Activated T-helper 17 cell treated with anti-CD3 and anti-CD28 coated beads, Interleukin-2, amount 50 U/mL, for 72 hours (primary cell): Measurements from ENCODE around the gene NOC3L. TPM values are rescaled to one million over a fixed set of nuclear protein-coding genes. Genes with fewer than 3 reads are reported as not detected.
"Not testable (repeated sequence)": the region's sequence is repeated elsewhere in the genome, so short reads cannot be mapped to it uniquely, and the experiment has no call there.

Experiments
- ATAC-seq: fragments of 150-1000 bp; cut with Tn5 transposase; replicated peaks from 2 replicates; pipeline ENCODE4 v1.10.0; 2021; ENCODE audit warnings: mild to moderate bottlenecking, moderate library complexity
- H3K27ac Mint-ChIP-seq: one replicate; pipeline ENCODE4 v1.8.0; 2022; ENCODE audit warnings: mixed read lengths
- H3K27me3 Mint-ChIP-seq: one replicate; pipeline ENCODE4 v1.8.0; 2022; ENCODE audit warnings: mixed read lengths
- H3K36me3 Mint-ChIP-seq: one replicate; pipeline ENCODE4 v1.8.0; 2022; ENCODE audit warnings: low read depth, mild to moderate bottlenecking, mixed read lengths
- H3K4me1 Mint-ChIP-seq: one replicate; pipeline ENCODE4 v1.8.0; 2022; ENCODE audit warnings: mixed read lengths
- H3K4me3 Mint-ChIP-seq: one replicate; pipeline ENCODE4 v1.8.0; 2022; ENCODE audit warnings: mild to moderate bottlenecking, mixed read lengths
- H3K9me3 Mint-ChIP-seq: one replicate; pipeline ENCODE4 v1.8.0; 2022; ENCODE audit warnings: mixed read lengths
- total RNA-seq, 2 donors: library from RNA; stranded (reverse); gene quantifications; one replicate each; pipeline ENCODE4 v1.2.3, GENCODE V29; 2022

NOC3L gene
- total RNA-seq, 2 donors from 2014 or later = 29.2 to 49.3 TPM

DNA sequence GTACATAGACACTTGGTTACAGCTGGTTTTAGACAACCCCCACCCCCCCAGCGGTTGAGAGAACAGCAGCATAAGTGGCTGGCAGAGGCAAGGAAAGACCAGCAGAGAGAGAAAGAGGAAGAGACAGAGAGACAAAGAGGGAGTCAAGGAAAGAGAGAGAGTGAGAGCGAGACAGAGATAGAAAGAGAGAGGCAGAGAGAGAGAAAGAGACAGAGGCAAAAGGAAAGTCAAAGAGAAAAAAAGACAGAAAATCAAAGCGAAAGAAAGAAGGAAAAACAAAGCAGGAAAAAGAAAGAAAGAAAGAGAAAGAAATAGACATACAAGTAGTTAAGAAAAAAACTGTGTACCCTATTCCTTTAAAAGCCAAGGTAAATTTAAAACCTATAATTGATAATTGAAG lies 23.0 kb upstream of the NOC3L start:
- not testable (repeated sequence) for H3K27ac Mint-ChIP-seq, H3K9me3 Mint-ChIP-seq, ATAC-seq, H3K4me1 Mint-ChIP-seq, H3K4me3 Mint-ChIP-seq, H3K36me3 Mint-ChIP-seq, H3K27me3 Mint-ChIP-seq

DNA sequence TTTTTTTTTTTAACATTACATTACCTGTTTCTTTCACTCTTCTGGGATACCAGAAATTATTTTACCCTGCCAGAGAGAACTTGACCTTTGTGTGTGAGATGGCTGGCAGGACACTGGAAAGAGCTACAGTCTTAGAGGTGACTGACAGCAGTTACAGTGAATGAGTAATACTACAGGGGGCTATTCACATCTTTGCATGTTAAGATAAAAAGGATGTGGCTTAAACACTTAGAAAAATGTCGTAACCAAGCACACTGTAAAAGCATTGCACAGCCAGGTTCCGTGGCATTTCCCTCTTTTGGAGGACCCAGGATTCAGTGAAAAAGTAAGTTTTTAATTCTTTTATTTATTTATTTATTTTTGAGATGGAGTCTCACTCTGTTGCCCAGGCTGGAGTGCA lies 20.8 kb upstream of the NOC3L start:
- no peaks in the 10 kb centered on the region for H3K9me3 Mint-ChIP-seq

DNA sequence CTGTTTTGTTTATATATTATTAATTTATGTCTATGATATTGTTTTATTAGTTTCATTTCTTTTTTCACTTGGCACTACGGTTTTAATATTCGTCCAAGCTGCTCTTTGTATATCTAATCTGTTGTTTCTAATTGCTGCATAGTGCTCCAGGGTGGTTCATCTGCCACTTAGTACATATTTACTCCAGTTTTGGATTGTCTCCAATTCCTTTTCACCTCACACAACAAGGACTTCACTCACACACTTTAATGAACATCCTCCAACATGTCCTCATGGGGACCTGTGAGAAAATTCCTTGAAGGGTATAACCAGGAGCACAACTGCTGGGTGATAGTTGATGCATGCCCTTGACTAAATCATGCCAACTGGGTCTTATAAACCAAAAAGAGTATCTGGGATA lies 14.1 kb upstream of the NOC3L start:
- Mint-ChIP-seq H3K27ac (no peak overlapping the region), H3K9me3 (no peaks in the 10 kb centered on the region), H3K4me1 (no peaks in the 10 kb centered on the region), H3K36me3 (no peaks in the 10 kb centered on the region), H3K27me3 (peaks cover 50% of the 10 kb centered on the region), H3K4me3 (no peak overlapping the region)
- ATAC-seq = no peak

More for the DNA sequence above, 20.8 kb upstream of the NOC3L start:
- Mint-ChIP-seq H3K4me3 (no peak overlapping the region), H3K36me3 (no peaks in the 10 kb centered on the region), H3K4me1 (no peaks in the 10 kb centered on the region), H3K27me3 (peaks cover 12% of the 10 kb centered on the region), H3K27ac (no peak overlapping the region)
- ATAC-seq = no peak

GRCh38 chr10:94375374-94375773 lies 12.6 kb upstream of the NOC3L start:
- no peak overlapping the region for H3K27ac Mint-ChIP-seq
- peaks cover 54% of the 10 kb centered on the region for H3K27me3 Mint-ChIP-seq
- no peaks in the 10 kb centered on the region for H3K36me3 Mint-ChIP-seq
- no peak for ATAC-seq
- no peaks in the 10 kb centered on the region for H3K4me1 Mint-ChIP-seq
- H3K9me3 Mint-ChIP-seq = no peaks in the 10 kb centered on the region
- no peak overlapping the region for H3K4me3 Mint-ChIP-seq

DNA sequence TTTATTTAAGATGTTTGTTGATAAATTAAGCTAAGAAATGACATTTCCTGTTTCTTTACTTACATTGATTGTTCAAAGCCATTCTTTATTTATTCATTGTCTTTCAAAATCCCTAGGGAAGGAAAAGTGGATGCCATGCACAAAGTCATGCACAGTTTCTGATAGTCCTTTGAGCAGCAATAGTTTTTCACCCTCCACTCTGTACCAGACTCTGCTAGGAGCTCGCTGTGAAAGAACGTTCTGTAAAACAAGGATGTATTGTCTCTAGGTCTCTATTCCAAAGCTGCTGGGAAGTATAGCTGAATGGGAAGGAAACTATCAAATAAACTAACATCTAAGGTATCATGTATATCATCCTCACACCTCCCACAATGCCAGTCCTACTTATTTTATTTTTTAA lies 7.8 kb upstream of the NOC3L start:
- no peak overlapping the region for H3K27ac Mint-ChIP-seq
- H3K4me3 Mint-ChIP-seq = no peak overlapping the region
- no peaks in the 10 kb centered on the region for H3K36me3 Mint-ChIP-seq
- no peaks in the 10 kb centered on the region for H3K9me3 Mint-ChIP-seq
- H3K4me1 Mint-ChIP-seq = no peaks in the 10 kb centered on the region
- peaks cover 39% of the 10 kb centered on the region for H3K27me3 Mint-ChIP-seq
- ATAC-seq = no peak

DNA sequence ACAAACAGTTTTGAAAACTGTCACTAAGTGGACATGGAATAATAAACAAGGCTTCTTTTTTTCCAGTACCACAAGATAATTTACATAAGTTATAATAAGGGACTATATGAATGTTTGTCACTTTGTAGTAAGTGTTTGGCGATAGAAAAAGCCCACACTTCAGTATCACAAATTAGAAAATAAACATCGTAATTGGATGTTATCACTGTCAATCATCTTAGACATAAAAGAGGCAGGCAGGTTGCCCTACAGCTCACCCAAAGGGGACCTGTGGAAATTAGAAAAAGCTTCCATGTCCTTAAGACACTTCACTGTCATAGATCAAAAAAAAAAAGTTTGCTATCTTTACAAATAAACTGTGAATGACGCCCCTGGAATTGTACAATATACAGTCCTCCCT lies 3.6 kb upstream of the NOC3L start:
- Mint-ChIP-seq H3K9me3 (no peaks in the 10 kb centered on the region), H3K27ac (no peak overlapping the region), H3K27me3 (peaks cover 11% of the 10 kb centered on the region), H3K4me1 (peaks cover 3% of the 10 kb centered on the region), H3K4me3 (no peak overlapping the region), H3K36me3 (peaks cover 15% of the 10 kb centered on the region)
- no peak for ATAC-seq

- Mint-ChIP-seq H3K9me3 (no peaks in the 10 kb centered on the region), H3K4me1 (peaks cover 7% of the 10 kb centered on the region), H3K36me3 (peaks cover 34% of the 10 kb centered on the region), H3K27ac (no peak overlapping the region), H3K27me3 (peaks cover under 1% of the 10 kb centered on the region), H3K4me3 (peak overlapping the region; percentile 13)
- ATAC-seq = no peak
Observed at GRCh38 chr10:94364482-94364881, 1.7 kb upstream of the NOC3L start.

DNA sequence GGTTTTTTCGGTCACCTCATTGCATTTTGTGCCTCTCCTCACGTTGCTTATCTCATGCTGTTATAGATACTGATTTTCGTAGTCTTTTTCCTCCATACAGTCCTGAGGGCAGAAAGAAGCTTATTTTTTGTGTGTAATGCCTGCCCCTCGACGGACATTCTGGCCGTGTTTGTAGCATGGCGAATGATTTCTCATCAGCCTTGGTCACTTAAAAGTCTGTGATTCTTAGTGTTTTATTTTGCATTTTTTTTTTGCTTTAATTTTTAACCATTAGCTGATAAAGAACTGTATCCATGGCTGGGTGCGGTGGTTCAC lies 469 bp upstream of the NOC3L start:
- Mint-ChIP-seq H3K4me3 (peak overlapping the region; percentile 97), H3K4me1 (peaks cover 15% of the 10 kb centered on the region), H3K27me3 (no peaks in the 10 kb centered on the region), H3K36me3 (peaks cover 47% of the 10 kb centered on the region), H3K9me3 (no peaks in the 10 kb centered on the region), H3K27ac (peak overlapping the region; percentile 97)
- peak; percentile 12 for ATAC-seq

- peaks cover 28% of the 10 kb centered on the region for H3K4me1 Mint-ChIP-seq
Observed at GRCh38 chr10:94361171-94361794, 1.5 kb downstream of the NOC3L start.

DNA sequence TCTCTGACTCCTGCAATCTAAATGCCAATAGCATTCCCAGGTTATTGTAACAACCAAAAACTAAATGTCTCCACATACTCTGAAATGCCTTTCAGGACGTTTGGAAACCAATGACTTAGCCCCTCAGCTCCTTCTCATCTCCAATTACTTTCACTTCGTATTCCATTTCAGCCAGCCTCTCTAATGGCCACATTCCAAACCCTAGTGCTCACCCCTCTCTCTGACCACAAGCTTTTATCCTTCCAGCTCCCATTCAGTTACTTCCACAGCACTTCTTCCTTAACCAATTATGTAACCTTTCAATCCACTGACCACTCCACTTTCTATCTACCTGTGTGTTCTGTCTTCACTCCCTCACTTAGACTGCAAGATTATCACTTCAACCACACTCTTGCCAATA lies 4.3 kb downstream of the NOC3L start:
- ATAC-seq = no peak
- H3K27ac Mint-ChIP-seq = peak overlapping the region; percentile 13
- H3K4me3 Mint-ChIP-seq = peak overlapping the region; percentile 1
- H3K9me3 Mint-ChIP-seq = no peaks in the 10 kb centered on the region
- H3K4me1 Mint-ChIP-seq = peaks cover 28% of the 10 kb centered on the region
- no peaks in the 10 kb centered on the region for H3K27me3 Mint-ChIP-seq
- H3K36me3 Mint-ChIP-seq = peaks cover 90% of the 10 kb centered on the region

More at GRCh38 chr10:94361171-94361794, 1.5 kb downstream of the NOC3L start:
- no peaks in the 10 kb centered on the region for H3K9me3 Mint-ChIP-seq
- peak overlapping the region; percentile 97 for H3K27ac Mint-ChIP-seq
- no peaks in the 10 kb centered on the region for H3K27me3 Mint-ChIP-seq
- ATAC-seq = no peak
- H3K36me3 Mint-ChIP-seq = peaks cover 66% of the 10 kb centered on the region
- H3K4me3 Mint-ChIP-seq = peak overlapping the region; percentile 97

DNA sequence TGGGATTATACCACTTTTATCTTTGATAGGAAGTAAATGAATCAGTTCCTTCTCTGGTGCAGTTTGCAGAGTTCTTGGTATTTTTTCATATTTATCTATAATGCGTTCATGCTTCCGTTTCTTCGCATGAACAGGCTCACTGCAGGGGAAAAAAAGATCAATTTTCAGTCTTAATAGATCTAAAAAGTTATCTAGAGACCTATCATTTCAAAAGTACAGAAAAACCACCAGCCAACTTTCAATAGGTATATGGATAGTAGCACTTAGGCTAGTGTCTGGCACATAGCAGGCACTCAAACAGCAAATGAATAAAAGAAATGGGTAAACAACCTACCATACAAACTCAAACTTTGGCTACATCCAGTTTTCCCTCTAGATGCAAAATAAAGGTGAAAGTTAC lies 5.5 kb downstream of the NOC3L start:
- H3K27me3 Mint-ChIP-seq = no peaks in the 10 kb centered on the region
- H3K4me1 Mint-ChIP-seq = peaks cover 25% of the 10 kb centered on the region
- H3K36me3 Mint-ChIP-seq = peaks cover 96% of the 10 kb centered on the region
- H3K9me3 Mint-ChIP-seq = no peaks in the 10 kb centered on the region
- ATAC-seq = peak; percentile 53
- peak overlapping the region; percentile 1 for H3K4me3 Mint-ChIP-seq
- peak overlapping the region; percentile 13 for H3K27ac Mint-ChIP-seq

- H3K27ac Mint-ChIP-seq = no peak overlapping the region
- H3K4me1 Mint-ChIP-seq = peaks cover 25% of the 10 kb centered on the region
- H3K36me3 Mint-ChIP-seq = peaks cover 96% of the 10 kb centered on the region
- no peak overlapping the region for H3K4me3 Mint-ChIP-seq
- no peak for ATAC-seq
- no peaks in the 10 kb centered on the region for H3K9me3 Mint-ChIP-seq
- no peaks in the 10 kb centered on the region for H3K27me3 Mint-ChIP-seq
Observed at GRCh38 chr10:94355841-94356240, 6.9 kb downstream of the NOC3L start.

GRCh38 chr10:94353336-94353735 lies 9.4 kb downstream of the NOC3L start:
- H3K4me3 Mint-ChIP-seq = no peak overlapping the region
- no peak overlapping the region for H3K27ac Mint-ChIP-seq
- H3K4me1 Mint-ChIP-seq = peaks cover 14% of the 10 kb centered on the region
- H3K36me3 Mint-ChIP-seq = peaks cover 96% of the 10 kb centered on the region
- ATAC-seq = no peak
- H3K27me3 Mint-ChIP-seq = no peaks in the 10 kb centered on the region
- H3K9me3 Mint-ChIP-seq = no peaks in the 10 kb centered on the region

- peaks cover 93% of the 10 kb centered on the region for H3K36me3 Mint-ChIP-seq
Observed at GRCh38 chr10:94351089-94351488, 11.7 kb downstream of the NOC3L start.

DNA sequence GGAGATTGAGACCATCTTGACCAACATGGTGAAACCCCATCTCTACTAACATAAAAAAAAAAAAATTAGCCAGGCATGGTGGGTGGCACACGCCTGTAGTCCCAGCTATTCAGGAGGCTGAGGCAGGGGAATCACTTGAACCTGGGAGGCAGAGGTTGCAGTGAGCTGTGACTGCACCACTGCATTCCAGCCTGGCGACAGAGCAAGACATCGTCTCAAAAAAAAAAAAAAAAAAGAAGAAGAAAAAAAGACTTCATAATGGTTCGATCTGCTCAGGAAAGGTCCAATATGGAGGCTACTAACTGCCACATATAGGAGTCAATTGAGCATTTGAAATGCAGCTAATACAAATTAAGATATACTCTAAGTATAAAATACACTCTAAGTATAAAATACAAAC lies 12.2 kb downstream of the NOC3L start:
- not testable (repeated sequence) for H3K27me3 Mint-ChIP-seq, H3K9me3 Mint-ChIP-seq, ATAC-seq, H3K4me1 Mint-ChIP-seq, H3K4me3 Mint-ChIP-seq, H3K27ac Mint-ChIP-seq
- peaks cover 97% of the 10 kb centered on the region for H3K36me3 Mint-ChIP-seq

More at GRCh38 chr10:94351089-94351488, 11.7 kb downstream of the NOC3L start:
- no peaks in the 10 kb centered on the region for H3K27me3 Mint-ChIP-seq
- H3K4me3 Mint-ChIP-seq = no peak overlapping the region
- H3K4me1 Mint-ChIP-seq = no peaks in the 10 kb centered on the region
- H3K27ac Mint-ChIP-seq = no peak overlapping the region
- no peak for ATAC-seq
- no peaks in the 10 kb centered on the region for H3K9me3 Mint-ChIP-seq

DNA sequence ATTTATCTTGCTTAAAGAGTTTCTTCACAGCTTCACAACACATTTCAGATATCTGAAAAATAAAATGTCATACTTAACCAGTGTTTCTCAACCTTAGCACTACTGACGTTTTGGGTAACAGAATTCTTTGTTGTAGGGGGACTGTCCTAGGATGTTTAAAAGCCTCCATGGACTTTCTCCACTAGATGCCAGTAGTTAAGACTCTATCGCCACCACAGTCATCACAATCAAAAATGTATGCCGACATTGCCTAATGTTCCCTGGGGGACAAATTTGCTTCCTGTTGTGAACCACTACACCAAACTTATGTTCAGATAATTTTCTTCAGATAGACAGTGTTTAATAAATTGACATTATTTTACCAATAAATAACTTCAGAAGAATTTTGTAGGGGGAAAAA lies 13.4 kb downstream of the NOC3L start:
- no peak overlapping the region for H3K4me3 Mint-ChIP-seq
- no peaks in the 10 kb centered on the region for H3K9me3 Mint-ChIP-seq
- H3K36me3 Mint-ChIP-seq = peaks cover 97% of the 10 kb centered on the region
- ATAC-seq = no peak
- H3K27ac Mint-ChIP-seq = no peak overlapping the region
- no peaks in the 10 kb centered on the region for H3K27me3 Mint-ChIP-seq
- no peaks in the 10 kb centered on the region for H3K4me1 Mint-ChIP-seq
